ENCODE measurements around the gene ZNF536. TPM values are rescaled to one million over a fixed set of nuclear protein-coding genes. Genes with fewer than 3 reads are reported as not detected.

ZNF536 gene
- total and polyA plus RNA-seq, 9 of the 15 experiments (the other 6 are each of a cell fraction or from before 2014, with no cell fraction given): not detected

DNA sequence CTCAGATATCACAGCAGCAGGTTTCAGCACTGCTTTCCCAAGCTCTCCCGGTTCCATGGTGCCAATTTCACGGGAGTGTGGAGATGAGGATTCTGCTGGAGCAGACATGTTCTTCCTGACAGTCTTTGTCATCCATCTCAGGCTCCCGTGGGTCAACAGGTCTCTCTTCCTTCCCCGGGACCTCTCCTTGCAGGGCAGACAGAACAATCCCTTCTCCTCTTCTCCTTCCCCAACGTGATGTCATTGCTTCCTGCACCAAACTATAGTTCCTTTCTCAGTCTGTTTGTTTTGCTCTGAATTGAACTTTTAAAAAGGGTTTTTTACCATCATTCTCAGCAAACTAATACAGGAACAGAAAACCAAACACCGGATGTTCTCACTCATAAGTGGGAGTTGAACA is 107.9 kb downstream of the ZNF536 start:
- Histone ChIP-seq H3K4me3 (no peak overlapping the region), H4K20me1 (replicated peaks; ENCODE audit: control insufficient read depth, insufficient read depth, low read length) (no peaks in the 10 kb centered on the region), H2AFZ (ENCODE audit: low read depth, low read length) (no peak overlapping the region), H3K36me3 (ENCODE audit: control insufficient read depth, insufficient read depth, low read length) (no peaks in the 10 kb centered on the region), H3K4me2 (ENCODE audit: insufficient read depth, low read length) (no peak overlapping the region), H3K27me3 (ENCODE audit: control insufficient read depth in 2 of 2, insufficient read depth in 2 of 2, low read length in 2 of 2) (peaks cover 0 to 8% of the 10 kb centered on the region in 2 experiments; a peak in 1 of 5 replicates), H3K79me2 (ENCODE audit: control insufficient read depth, insufficient read depth, low read length) (no peaks in the 10 kb centered on the region), H3K9ac (ENCODE audit: insufficient read depth in 1 of 2, low read depth in 2 of 2, low read length in 2 of 2) (no peak overlapping the region), H3K9me1 (ENCODE audit: control insufficient read depth, insufficient read depth, low read length) (no peaks in the 10 kb centered on the region), H3K9me3 (replicated peaks; ENCODE audit: control insufficient read depth, insufficient read depth, low read depth, low read length) (no peaks in the 10 kb centered on the region), H3K4me1 (replicated peaks in 1 of 2; ENCODE audit: control insufficient read depth in 2 of 2, insufficient read depth in 2 of 2, low read length in 2 of 2) (no peaks in the 10 kb centered on the region), H3K27ac (ENCODE audit: extremely low read depth, low read depth, low read length) (no peak overlapping the region)
- ChIA-PET POLR2A (interaction anchor here (0.5 kb wide), 1 partner anchor 1002 kb away, joined by 3 read pairs; no protein-coding TSS in a partner anchor), CTCF (ENCODE audit: low intra/inter-chr PET ratio) (interaction anchor here (0.6 kb wide), 1 partner anchor 606 kb away, joined by 6 read pairs; no protein-coding TSS in a partner anchor)
- intact Hi-C loops (cut with micrococcal nuclease) (no loop called here), in situ Hi-C loops (cut with MboI) (no loop called here)
- DNase-seq (ENCODE audit: extremely low read depth in 1 of 4, low spot score in 3 of 4): no peak
- WGBS (ENCODE audit: insufficient coverage, low coverage, missing lambda C conversion rate): 0% methylated on average over 5 of the region's 6 CpGs
- no peak for FAIRE-seq
- no peak for ATAC-seq
- no TSS peak for BruUV-seq (replicated peaks)
- TF ChIP-seq MXI1 (IDR thresholded peaks at IDR 0.05; ENCODE audit: low read depth, low read length) (no peak), THRAP3 (IDR thresholded peaks at IDR 0.05; ENCODE audit: borderline replicate concordance) (no peak), ZNF41 (CRISPR knock-in tag; conservative IDR thresholded peaks at IDR 0.05) (no peak), SMARCB1 (IDR thresholded peaks at IDR 0.05; ENCODE audit: insufficient read length, low read depth) (no peak), MCM2 (IDR thresholded peaks at IDR 0.05; ENCODE audit: low read depth) (no peak), ZNF696 (CRISPR knock-in tag; conservative IDR thresholded peaks at IDR 0.05) (no peak), HIVEP1 (CRISPR knock-in tag; IDR thresholded peaks at IDR 0.05) (no peak), SRSF3 (IDR thresholded peaks at IDR 0.05; ENCODE audit: insufficient read depth, low read length) (no peak), STAT5A (IDR thresholded peaks at IDR 0.05; ENCODE audit: borderline replicate concordance, low read length) (no peak), ZBTB1 (CRISPR knock-in tag; IDR thresholded peaks at IDR 0.05; ENCODE audit: borderline replicate concordance, low read depth) (no peak), TAF1 (IDR thresholded peaks at IDR 0.05; ENCODE audit: control insufficient read depth, extremely low read depth, insufficient read depth, low read length, severe bottlenecking) (no peak), SOX6 (IDR thresholded peaks at IDR 0.05) (no peak), SMARCC2 (IDR thresholded peaks at IDR 0.05; ENCODE audit: low read depth) (no peak), JUN (IDR thresholded peaks at IDR 0.05; ENCODE audit: borderline replicate concordance, low read depth, low read length) (no peak), JUN (CRISPR knock-in tag; IDR thresholded peaks at IDR 0.05; ENCODE audit: borderline replicate concordance) (no peak), ZBTB11 (CRISPR knock-in tag; IDR thresholded peaks at IDR 0.05) (no peak), ZNF589 (CRISPR knock-in tag; IDR thresholded peaks at IDR 0.05; ENCODE audit: low read depth) (no peak), RBBP5 (IDR thresholded peaks at IDR 0.05; ENCODE audit: borderline replicate concordance, insufficient read depth, low read length, poor library complexity, severe bottlenecking) (no peak)
- TF ChIP-seq, protein P1, sequence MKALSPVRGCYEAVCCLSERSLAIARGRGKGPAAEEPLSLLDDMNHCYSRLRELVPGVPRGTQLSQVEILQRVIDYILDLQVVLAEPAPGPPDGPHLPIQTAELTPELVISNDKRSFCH (CRISPR knock-in tag; IDR thresholded peaks at IDR 0.05): no peak
- TF ChIP-seq, protein P1 (tag; IDR thresholded peaks at IDR 0.05): no peak
